BLaER1 treated with 17β-estradiol and CSF1 and Interleukin-3, amounts not matched to agents 10 nM and 100 nM (cell line): ENCODE data around the gene SH3TC1.

Source experiments
- H3K27ac ChIP-seq, 11 experiments: shearing (Covaris generic); formaldehyde crosslinking; 2 replicates each; pipeline ENCODE4 v1.8.1; 2022
- H3K27me3 ChIP-seq, 11 experiments: shearing (Covaris generic); formaldehyde crosslinking; 2 replicates each; pipeline ENCODE4 v1.8.1; 2022
- H3K36me3 ChIP-seq, 11 experiments: shearing (Covaris generic); formaldehyde crosslinking; 2 replicates each; pipeline ENCODE4 v1.8.1; 2022
- H3K4me1 ChIP-seq, 10 experiments: shearing (Covaris generic); formaldehyde crosslinking; 2 replicates each; pipeline ENCODE4 v1.8.1; 2022
- H3K4me2 ChIP-seq, 11 experiments: shearing (Covaris generic); formaldehyde crosslinking; 2 replicates each; pipeline ENCODE4 v1.8.1; 2022
- H3K4me3 ChIP-seq, 10 experiments: shearing (Covaris generic); formaldehyde crosslinking; 2 replicates each; pipeline ENCODE4 v1.8.1; 2022
- H3K9ac ChIP-seq, 11 experiments: shearing (Covaris generic); formaldehyde crosslinking; 2 replicates each; pipeline ENCODE4 v1.8.1; 2022
- H3K9me3 ChIP-seq, 11 experiments: shearing (Covaris generic); formaldehyde crosslinking; replicated peaks in 1 of 11; 2 replicates each; pipeline ENCODE4 v1.8.1; 2022
- H4K20me1 ChIP-seq, 11 experiments: shearing (Covaris generic); formaldehyde crosslinking; 2 replicates each; pipeline ENCODE4 v1.8.1; 2022
- Cebpa-rat ChIP-seq, 11 experiments: shearing (Covaris generic); IDR thresholded peaks; 2 replicates each; pipeline ENCODE4 v1.8.1; 2022

The SH3TC1 gene

GRCh38 chr4:8173492-8174242, 25.4 kb upstream of the SH3TC1 start:
- Histone ChIP-seq H3K4me2 (peak overlapping the region; percentile 23 to 79 (median 56); a peak in 21 of 22 replicates), H3K27ac (no peak overlapping the region), H3K4me3 (no peak overlapping the region), H3K9ac (peak overlapping the region in 5 of 11 experiments; percentile 13 to 45 (median 38); a peak in 3 of 22 replicates), H3K36me3 (no peaks in the 10 kb centered on the region), H4K20me1 (no peaks in the 10 kb centered on the region; a peak in 1 of 22 replicates), H3K27me3 (no peaks in the 10 kb centered on the region; a peak in 1 of 22 replicates), H3K9me3 (peaks cover 1 to 9% (median 5%) of the 10 kb centered on the region in 11 experiments; a peak in 17 of 22 replicates), H3K4me1 (peaks cover 31 to 58% (median 42%) of the 10 kb centered on the region in 10 experiments)
- TF ChIP-seq Cebpa-rat (IDR thresholded peaks at IDR 0.05): no peak

GRCh38 chr4:8174970-8175369, 24.1 kb upstream of the SH3TC1 start:
- no peak overlapping the region for H3K9ac ChIP-seq
- no peak overlapping the region for H3K27ac ChIP-seq
- no peaks in the 10 kb centered on the region; a peak in 1 of 22 replicates for H4K20me1 ChIP-seq
- no peak overlapping the region for H3K4me2 ChIP-seq
- no peak overlapping the region for H3K4me3 ChIP-seq
- H3K9me3 ChIP-seq: no peaks in the 10 kb centered on the region
- H3K27me3 ChIP-seq: no peaks in the 10 kb centered on the region; a peak in 1 of 22 replicates
- TF ChIP-seq Cebpa-rat (IDR thresholded peaks at IDR 0.05): no peak
- peaks cover 31 to 51% (median 39%) of the 10 kb centered on the region in 10 experiments for H3K4me1 ChIP-seq
- H3K36me3 ChIP-seq: no peaks in the 10 kb centered on the region

- Histone ChIP-seq H3K9ac (peak overlapping the region in 1 of 11 experiments; percentile 15; a peak in 1 of 22 replicates), H3K9me3 (no peaks in the 10 kb centered on the region), H3K36me3 (no peaks in the 10 kb centered on the region), H3K27ac (no peak overlapping the region), H3K27me3 (no peaks in the 10 kb centered on the region; a peak in 1 of 22 replicates), H3K4me1 (peaks cover 31 to 51% (median 39%) of the 10 kb centered on the region in 10 experiments), H4K20me1 (no peaks in the 10 kb centered on the region; a peak in 1 of 22 replicates), H3K4me2 (no peak overlapping the region), H3K4me3 (no peak overlapping the region)
- no peak for TF ChIP-seq Cebpa-rat (IDR thresholded peaks at IDR 0.05)
Measured at GRCh38 chr4:8175686-8176085, 23.4 kb upstream of the SH3TC1 start.

- H3K27ac ChIP-seq: no peak overlapping the region
- peak overlapping the region; percentile 6 to 50 (median 26); a peak in 12 of 22 replicates for H3K4me2 ChIP-seq
- H3K27me3 ChIP-seq: no peaks in the 10 kb centered on the region; a peak in 1 of 22 replicates
- H3K9ac ChIP-seq: 0 out of 22 replicates have a peak overlapping the region, but pooled peaks of 1 of the 11 experiments have one; percentile 45
- no peaks in the 10 kb centered on the region; a peak in 1 of 22 replicates for H4K20me1 ChIP-seq
- no peak overlapping the region for H3K4me3 ChIP-seq
- TF ChIP-seq Cebpa-rat (IDR thresholded peaks at IDR 0.05): no peak
- no peaks in the 10 kb centered on the region for H3K36me3 ChIP-seq
- H3K9me3 ChIP-seq: no peaks in the 10 kb centered on the region
- peaks cover 26 to 49% (median 32%) of the 10 kb centered on the region in 10 experiments for H3K4me1 ChIP-seq
Measured at GRCh38 chr4:8176547-8177399, 22.3 kb upstream of the SH3TC1 start.

- Histone ChIP-seq H4K20me1 (no peaks in the 10 kb centered on the region; a peak in 1 of 22 replicates), H3K4me2 (peak overlapping the region in 4 of 11 experiments; percentile 6 to 40 (median 24); a peak in 4 of 22 replicates), H3K4me1 (peaks cover 19 to 41% (median 25%) of the 10 kb centered on the region in 10 experiments), H3K9me3 (no peaks in the 10 kb centered on the region), H3K27me3 (no peaks in the 10 kb centered on the region; a peak in 1 of 22 replicates), H3K4me3 (no peak overlapping the region), H3K27ac (no peak overlapping the region), H3K36me3 (no peaks in the 10 kb centered on the region), H3K9ac (0 out of 22 replicates have a peak overlapping the region, but pooled peaks of 1 of the 11 experiments have one; percentile 45)
- no peak for TF ChIP-seq Cebpa-rat (IDR thresholded peaks at IDR 0.05)
Measured at GRCh38 chr4:8177552-8177951, 21.5 kb upstream of the SH3TC1 start.

GRCh38 chr4:8177956-8178355, 21.1 kb upstream of the SH3TC1 start:
- Histone ChIP-seq H3K36me3 (no peaks in the 10 kb centered on the region), H3K4me2 (peak overlapping the region in 2 of 11 experiments; percentile 15 to 40; a peak in 1 of 22 replicates), H3K27ac (no peak overlapping the region), H3K4me1 (peaks cover 18 to 38% (median 23%) of the 10 kb centered on the region in 10 experiments), H3K9ac (no peak overlapping the region), H3K4me3 (no peak overlapping the region), H4K20me1 (no peaks in the 10 kb centered on the region; a peak in 1 of 22 replicates), H3K9me3 (no peaks in the 10 kb centered on the region), H3K27me3 (no peaks in the 10 kb centered on the region)
- no peak for TF ChIP-seq Cebpa-rat (IDR thresholded peaks at IDR 0.05)

GRCh38 chr4:8179074-8179473, 20.0 kb upstream of the SH3TC1 start:
- Histone ChIP-seq H3K4me2 (no peak overlapping the region), H3K4me1 (peaks cover 11 to 30% (median 20%) of the 10 kb centered on the region in 10 experiments), H3K27me3 (no peaks in the 10 kb centered on the region), H3K9ac (no peak overlapping the region), H3K27ac (no peak overlapping the region), H3K9me3 (no peaks in the 10 kb centered on the region), H3K4me3 (no peak overlapping the region), H4K20me1 (no peaks in the 10 kb centered on the region), H3K36me3 (no peaks in the 10 kb centered on the region)
- no peak for TF ChIP-seq Cebpa-rat (IDR thresholded peaks at IDR 0.05)

- H3K9me3 ChIP-seq: no peaks in the 10 kb centered on the region
- no peak for TF ChIP-seq Cebpa-rat (IDR thresholded peaks at IDR 0.05)
- no peaks in the 10 kb centered on the region for H3K27me3 ChIP-seq
- H3K9ac ChIP-seq: 0 out of 22 replicates have a peak overlapping the region, but pooled peaks of 1 of the 11 experiments have one; percentile 25
- H3K4me1 ChIP-seq: peaks cover 9 to 32% (median 20%) of the 10 kb centered on the region in 10 experiments
- no peak overlapping the region for H3K27ac ChIP-seq
- no peak overlapping the region for H3K4me2 ChIP-seq
- no peak overlapping the region for H3K4me3 ChIP-seq
- H3K36me3 ChIP-seq: no peaks in the 10 kb centered on the region
- H4K20me1 ChIP-seq: no peaks in the 10 kb centered on the region
Measured at GRCh38 chr4:8179771-8180170, 19.3 kb upstream of the SH3TC1 start.
